GM23338 (cell line): Measurements from ENCODE around the gene LILRB5. TPM values are rescaled to one million over a fixed set of nuclear protein-coding genes. Genes with fewer than 3 reads are reported as not detected.

Source experiments
- ATAC-seq: fragments of 200-7000 bp; cut with Tn5 transposase; 3 replicates; pipeline ENCODE4 v1.9.1; 2020
- DNase-seq: peaks from one replicate; pipeline ENCODE4 v3.0.0-alpha.2; 2015; ENCODE audit warnings: low spot score
- H2AFZ ChIP-seq: fragments of 200-600 bp; sonication (generic); 2 replicates; pipeline ENCODE4 v1.8.0; 2016; ENCODE audit warnings: antibody characterized with exemption, mild to moderate bottlenecking, moderate library complexity
- H3F3A ChIP-seq: fragments of 200-600 bp; sonication (generic); replicated peaks from 2 replicates; pipeline ENCODE4 v1.8.0; 2017; ENCODE audit warnings: antibody characterized with exemption, mixed run types, low read depth
- H3K27ac ChIP-seq: fragments of 200-600 bp; sonication (generic); 2 replicates; pipeline ENCODE4 v1.6.1; 2016; ENCODE audit warnings: low read depth
- H3K27me3 ChIP-seq: fragments of 200-600 bp; sonication (generic); 2 replicates; pipeline ENCODE4 v1.8.0; 2016; ENCODE audit warnings: mild to moderate bottlenecking, mixed run types, moderate library complexity; ENCODE audit not compliant: insufficient read depth
- H3K36me3 ChIP-seq: fragments of 200-600 bp; sonication (generic); 2 replicates; pipeline ENCODE4 v1.8.0; 2016; ENCODE audit warnings: mild to moderate bottlenecking; ENCODE audit not compliant: insufficient read depth
- H3K4me1 ChIP-seq: fragments of 200-600 bp; sonication (generic); 2 replicates; pipeline ENCODE4 v1.8.0; 2016; ENCODE audit warnings: mild to moderate bottlenecking, moderate library complexity; ENCODE audit not compliant: insufficient read depth
- H3K4me2 ChIP-seq: fragments of 200-600 bp; sonication (generic); 2 replicates; pipeline ENCODE4 v1.7.1; 2017; ENCODE audit warnings: mixed run types
- H3K4me3 ChIP-seq: fragments of 200-600 bp; sonication (generic); 2 replicates; pipeline ENCODE4 v1.6.1; 2016; ENCODE audit warnings: mixed run types
- H3K79me2 ChIP-seq: fragments of 200-600 bp; sonication (generic); replicated peaks from 2 replicates; pipeline ENCODE4 v1.8.0; 2017; ENCODE audit warnings: mild to moderate bottlenecking; ENCODE audit not compliant: insufficient read depth
- H3K9me2 ChIP-seq: fragments of 200-600 bp; sonication (generic); 2 replicates; pipeline ENCODE4 v1.8.0; 2017; ENCODE audit not compliant: insufficient read depth
- H4K20me1 ChIP-seq: fragments of 200-600 bp; sonication (generic); replicated peaks from 2 replicates; pipeline ENCODE4 v1.8.0; 2017; ENCODE audit warnings: mild to moderate bottlenecking; ENCODE audit not compliant: insufficient read depth
- H3K27ac Mint-ChIP-seq: 2 replicates; pipeline ENCODE4 v1.8.0; 2020; ENCODE audit warnings: inconsistent platforms, mild to moderate bottlenecking, moderate library complexity, mixed read lengths
- H3K27me3 Mint-ChIP-seq: 3 replicates; pipeline ENCODE4 v1.8.0; 2022; ENCODE audit warnings: low read depth, mild to moderate bottlenecking, moderate library complexity, mixed read lengths, inconsistent platforms; ENCODE audit not compliant: insufficient read depth, poor library complexity
- H3K36me3 Mint-ChIP-seq: 3 replicates; pipeline ENCODE4 v1.8.0; 2021; ENCODE audit warnings: low read depth, mild to moderate bottlenecking, inconsistent platforms, moderate library complexity, mixed read lengths
- H3K4me1 Mint-ChIP-seq: 3 replicates; pipeline ENCODE4 v1.8.0; 2020; ENCODE audit warnings: mild to moderate bottlenecking, inconsistent platforms, mixed read lengths
- H3K4me3 Mint-ChIP-seq: 3 replicates; pipeline ENCODE4 v1.8.0; 2021; ENCODE audit warnings: moderate library complexity, mild to moderate bottlenecking, inconsistent platforms, mixed read lengths
- H3K9me3 Mint-ChIP-seq: 3 replicates; pipeline ENCODE4 v1.8.0; 2020; ENCODE audit warnings: moderate library complexity, mild to moderate bottlenecking, inconsistent platforms, mixed read lengths
- CTCF ChIP-seq, 2 experiments: fragments of 200-600 bp in 1 of 2; sonication (generic) in 1 of 2; conservative IDR thresholded peaks; 2 replicates each; pipeline versions ENCODE4 v1.5.1 to v1.6.1; 2016 to 2017; ENCODE audit warnings: antibody characterized with exemption in 2 of 2, low read depth in 2 of 2, mild to moderate bottlenecking in 2 of 2, moderate library complexity in 1 of 2
- ETS1 ChIP-seq: IDR thresholded peaks from 2 replicates; pipeline ENCODE4 v1.6.1; 2016; ENCODE audit warnings: antibody characterized with exemption
- REST ChIP-seq: IDR thresholded peaks from one replicate; pipeline ENCODE4 v1.6.1; 2018; ENCODE audit warnings: antibody characterized with exemption; ENCODE audit not compliant: unreplicated experiment
- ZNF331 ChIP-seq: fragments of 250-450 bp; sonication (Bioruptor Pico); IDR thresholded peaks from 2 replicates; pipeline ENCODE4 v1.5.0; 2020; ENCODE audit warnings: low read depth, mild to moderate bottlenecking, moderate library complexity
- ZNF462 ChIP-seq: fragments of 250-450 bp; sonication (Bioruptor Pico); IDR thresholded peaks from 2 replicates; pipeline ENCODE4 v1.5.0; 2020; ENCODE audit warnings: mild to moderate bottlenecking, moderate library complexity
- polyA plus RNA-seq: library from polyadenylated mRNA; unstranded; fragments of >200 nt; fragmentation: Nextera tagmentation; extraction: Ambion mirVana; gene quantifications from 2 replicates; pipeline ENCODE4 v1.2.1, GENCODE V29; 2016
- total RNA-seq: library from RNA; depleted of rRNA; stranded (reverse); fragments of >200 nt; shearing (Covaris generic); gene quantifications from 2 replicates; pipeline ENCODE4 v1.2.3, GENCODE V29; 2014

The LILRB5 gene
- total and polyA plus RNA-seq, 2 experiments from 2014 or later = not detected

GRCh38 chr19:54305141-54305540, 48.1 kb upstream of the LILRB5 start:
- Histone ChIP-seq H3K4me2 (no peak overlapping the region), H3K9me2 (peaks cover 5% of the 10 kb centered on the region; the same call in 1 of the 2 replicates), H2AFZ (no peak overlapping the region), H3K27me3 (no peaks in the 10 kb centered on the region), H3K79me2 (no peaks in the 10 kb centered on the region), H3K4me3 (no peak overlapping the region), H4K20me1 (0 out of 2 replicates have a peak, but pooled peaks cover 4% of the 10 kb centered on the region), H3K27ac (no peak overlapping the region), H3K36me3 (no peaks in the 10 kb centered on the region), H3K4me1 (no peaks in the 10 kb centered on the region), H3F3A (no peaks in the 10 kb centered on the region)
- no peak for TF ChIP-seq ZNF462 (CRISPR knock-in tag)
- no peak for TF ChIP-seq ETS1
- TF ChIP-seq CTCF (conservative IDR thresholded peaks at IDR 0.05; ENCODE audit: low read depth in 2 of 2) = no peak
- no peak for TF ChIP-seq REST
- TF ChIP-seq ZNF331 (CRISPR knock-in tag) = no peak
- Mint-ChIP-seq H3K4me1 (no peaks in the 10 kb centered on the region), H3K27ac (no peak overlapping the region), H3K4me3 (no peak overlapping the region), H3K9me3 (peaks cover 9% of the 10 kb centered on the region; the same call in 2 of the 3 replicates), H3K27me3 (peaks cover 3% of the 10 kb centered on the region), H3K36me3 (no peaks in the 10 kb centered on the region; the same call in 2 of the 3 replicates)
- no peak for ATAC-seq
- no peak for DNase-seq
